Spleen (tissue), 11 donors: Measurements from ENCODE around the gene APRT. TPM values are rescaled to one million over a fixed set of nuclear protein-coding genes. Genes with fewer than 3 reads are reported as not detected.

Source experiments
- DNase-seq: peaks from one replicate; pipeline ENCODE4 v3.0.0-alpha.2; 2020
- H3K27ac ChIP-seq, 8 donors: fragments of 200-600 bp; sonication (generic) in 7 of 8; 1 replicate in 4 of 8; 2 replicates in 4 of 8; pipeline versions ENCODE4 v1.5.0 to v1.8.0; 2016 to 2021; ENCODE audit warnings: inconsistent platforms in 4 of 8, mild to moderate bottlenecking in 4 of 8, moderate library complexity in 1 of 8
- H3K27me3 ChIP-seq, 7 donors: fragments of 200-600 bp; sonication (generic) in 6 of 7; replicated peaks in 1 of 7; 1 replicate in 4 of 7; 2 replicates in 3 of 7; pipeline versions ENCODE4 v1.5.0 to v1.8.0; 2016 to 2021; ENCODE audit warnings: inconsistent platforms in 3 of 7, mild to moderate bottlenecking in 1 of 7
- H3K36me3 ChIP-seq, 6 donors: fragments of 200-600 bp; sonication (generic) in 5 of 6; 1 replicate in 4 of 6; 2 replicates in 2 of 6; pipeline versions ENCODE4 v1.5.0 to v1.8.0; 2016 to 2021; ENCODE audit warnings: inconsistent platforms in 2 of 6
- H3K4me1 ChIP-seq, 6 donors: fragments of 200-600 bp; sonication (generic) in 5 of 6; 1 replicate in 3 of 6; 2 replicates in 3 of 6; pipeline versions ENCODE4 v1.5.0 to v1.8.0; 2016 to 2021; ENCODE audit warnings: inconsistent platforms in 3 of 6
- H3K4me3 ChIP-seq, 8 donors: fragments of 200-600 bp; sonication (generic) in 7 of 8; 1 replicate in 4 of 8; 2 replicates in 4 of 8; pipeline versions ENCODE4 v1.5.0 to v1.8.0; 2016 to 2021; ENCODE audit warnings: inconsistent platforms in 4 of 8, mild to moderate bottlenecking in 4 of 8, moderate library complexity in 2 of 8
- H3K9me3 ChIP-seq, 8 donors: fragments of 200-600 bp; sonication (generic) in 7 of 8; 1 replicate in 4 of 8; 2 replicates in 4 of 8; pipeline versions ENCODE4 v1.5.0 to v1.8.0; 2016 to 2021; ENCODE audit warnings: inconsistent platforms in 4 of 8
- POLR2A ChIP-seq, 3 donors: fragments of 450-650 bp; IDR thresholded peaks; one replicate each; pipeline ENCODE4 v1.5.1; 2017; ENCODE audit warnings: antibody characterized with exemption in 3 of 3, mild to moderate bottlenecking in 1 of 3
- POLR2AphosphoS5 ChIP-seq, 3 donors: sonication (generic); formaldehyde crosslinking; IDR thresholded peaks; one replicate each; pipeline ENCODE4 v1.5.1; 2017; ENCODE audit warnings: antibody characterized with exemption in 3 of 3
- WGBS, 5 donors: extraction: QIAGEN DNeasy Blood & Tissue Kit in 3 of 5; methylation state at CpG; one replicate each; pipeline versions ENCODE4 v1.1.5 to v1.1.7; 2013 to 2018; 5-methylcytosine and 5-hydroxymethylcytosine counted together
- intact Hi-C: fragments of 100-400 bp; cut with DNase I; formaldehyde crosslinking; loops from one replicate; pipeline ENCODE4 v1.15.0; 2023; ENCODE audit warnings: low total_unique reads
- polyA plus RNA-seq, 3 donors: library from polyadenylated mRNA; stranded (reverse); fragments of 200-250 nt; gene quantifications; one replicate each; pipeline ENCODE4 v1.2.1, GENCODE V29; 2013
- total RNA-seq, 7 donors: library from RNA; depleted of rRNA in 3 of 7; stranded (reverse); fragments of >200 nt in 3 of 7; fragmentation: NEBNext Ultra II Directional in 4 of 7; extraction: Animal tissue kit (Norgen Biotek cat#: 25700) in 4 of 7; gene quantifications; one replicate each; pipeline versions ENCODE4 v1.1.0 to v1.2.1, GENCODE V29; 2016 to 2021
- TF ChIP-seq, protein P1 (sequence below), 11 experiments: fragments of 200-600 bp in 7 of 11; fragments of 450-650 bp in 4 of 11; sonication (generic) in 4 of 11; IDR thresholded peaks in 8 of 11; conservative IDR thresholded peaks in 3 of 11; 1 replicate in 7 of 11; 2 replicates in 4 of 11; pipeline versions ENCODE4 v1.4.0 to v1.8.0; 2016 to 2021; ENCODE audit warnings: antibody characterized with exemption in 11 of 11, inconsistent platforms in 4 of 11, mild to moderate bottlenecking in 1 of 11
- donor health status: healthy with polysubstance abuse.
- donor health status: DM: no; HTN: no; CAD: no; lungs with moderate emphysema.
- donor health status: DM: no; HTN: no; CAD: no.
- donor health status: Bipolar disorder and iron deficiency.
- donor health status: healthy.
- donor health status: DM: no; HTN: no; CAD: no.
- donor health status: DM: yes; HTN: yes; CAD: no.

The APRT gene
- total and polyA plus RNA-seq, 10 donors: 84.1 to 259 (median 102) TPM

DNA sequence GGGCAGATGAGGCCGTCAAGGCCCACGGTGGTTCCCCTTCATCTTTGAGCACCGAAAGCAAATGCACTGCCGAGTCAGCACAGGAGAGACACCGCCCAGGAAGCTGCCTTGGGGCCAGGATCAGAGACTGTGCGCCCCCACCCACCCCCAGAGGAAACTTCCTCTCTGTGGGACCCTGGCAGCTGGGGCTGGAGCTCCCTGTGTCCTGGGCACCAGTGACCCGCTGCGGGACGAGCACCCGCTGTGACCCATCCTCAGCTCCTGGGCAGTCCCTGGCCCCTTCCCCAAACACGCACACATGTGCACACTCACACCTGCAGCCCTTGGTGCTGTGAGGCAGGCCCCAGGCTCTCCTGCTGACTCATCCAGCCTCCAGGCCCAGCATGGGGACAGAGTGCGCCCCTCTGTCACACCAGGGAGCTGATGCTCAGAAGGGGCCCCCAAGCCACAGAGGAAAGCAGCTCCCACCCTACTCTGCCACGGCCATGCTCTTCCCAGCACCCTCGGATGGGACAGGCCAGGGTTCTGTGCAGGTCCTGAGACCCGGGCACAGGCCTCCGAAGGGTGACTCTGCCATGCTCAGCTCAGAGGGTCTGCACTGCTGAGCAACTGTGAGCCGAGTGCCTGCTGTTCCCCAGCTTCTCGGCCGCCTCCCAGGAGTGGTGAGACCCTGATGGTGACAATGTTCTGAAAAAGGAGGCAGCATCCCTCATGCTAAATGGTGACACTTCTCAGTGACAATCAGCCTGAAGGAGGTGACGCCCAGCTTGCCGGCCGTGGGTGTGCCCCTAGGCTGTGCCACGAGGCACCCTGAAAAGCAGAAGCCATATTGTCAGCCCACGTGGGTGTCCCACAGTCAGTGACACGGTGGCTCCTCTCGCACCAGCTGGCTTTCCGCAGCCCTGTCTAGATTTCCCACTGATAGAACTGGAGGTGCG is 30.3 kb downstream of the APRT start:
- H3K4me1 ChIP-seq: peaks cover 45 to 91% (median 75%) of the 10 kb centered on the region in 6 donors
- peak; percentile 92 for DNase-seq
- H3K9me3 ChIP-seq: no peaks in the 10 kb centered on the region
- H3K4me3 ChIP-seq: peak overlapping the region in 5 of 8 donors; percentile 5 to 82 (median 15)
- H3K27ac ChIP-seq: peak overlapping the region; percentile 74 to 97 (median 92)
- peaks cover 0 to 15% (median 0%) of the 10 kb centered on the region in 6 donors for H3K36me3 ChIP-seq
- H3K27me3 ChIP-seq: no peaks in the 10 kb centered on the region
- TF ChIP-seq POLR2AphosphoS5 (IDR thresholded peaks at IDR 0.05): peak; percentile 66 to 76 (median 71)
- TF ChIP-seq POLR2A (IDR thresholded peaks at IDR 0.05): no peak
- TF ChIP-seq, protein P1, sequence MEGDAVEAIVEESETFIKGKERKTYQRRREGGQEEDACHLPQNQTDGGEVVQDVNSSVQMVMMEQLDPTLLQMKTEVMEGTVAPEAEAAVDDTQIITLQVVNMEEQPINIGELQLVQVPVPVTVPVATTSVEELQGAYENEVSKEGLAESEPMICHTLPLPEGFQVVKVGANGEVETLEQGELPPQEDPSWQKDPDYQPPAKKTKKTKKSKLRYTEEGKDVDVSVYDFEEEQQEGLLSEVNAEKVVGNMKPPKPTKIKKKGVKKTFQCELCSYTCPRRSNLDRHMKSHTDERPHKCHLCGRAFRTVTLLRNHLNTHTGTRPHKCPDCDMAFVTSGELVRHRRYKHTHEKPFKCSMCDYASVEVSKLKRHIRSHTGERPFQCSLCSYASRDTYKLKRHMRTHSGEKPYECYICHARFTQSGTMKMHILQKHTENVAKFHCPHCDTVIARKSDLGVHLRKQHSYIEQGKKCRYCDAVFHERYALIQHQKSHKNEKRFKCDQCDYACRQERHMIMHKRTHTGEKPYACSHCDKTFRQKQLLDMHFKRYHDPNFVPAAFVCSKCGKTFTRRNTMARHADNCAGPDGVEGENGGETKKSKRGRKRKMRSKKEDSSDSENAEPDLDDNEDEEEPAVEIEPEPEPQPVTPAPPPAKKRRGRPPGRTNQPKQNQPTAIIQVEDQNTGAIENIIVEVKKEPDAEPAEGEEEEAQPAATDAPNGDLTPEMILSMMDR (IDR thresholded peaks at IDR 0.05 in 8 of 11, conservative IDR thresholded peaks at IDR 0.05 in 3 of 11): no peak
- WGBS, 5 donors: 17 to 30% (median 27%) methylated on average over 22 to 28 of the region's 28 CpGs
- intact Hi-C loops: no loop called here

GRCh38 chr16:88780142-88781062 is 31.3 kb downstream of the APRT start:
- WGBS, 5 donors: 53 to 68% (median 61%) methylated on average over 10 to 13 of the region's 13 CpGs
- Histone ChIP-seq H3K9me3 (no peaks in the 10 kb centered on the region), H3K27ac (peak overlapping the region; percentile 74 to 97 (median 92)), H3K36me3 (peaks cover 0 to 23% (median 0%) of the 10 kb centered on the region in 6 donors), H3K27me3 (no peaks in the 10 kb centered on the region), H3K4me3 (peak overlapping the region in 4 of 8 donors; percentile 5 to 82 (median 16)), H3K4me1 (peaks cover 45 to 91% (median 73%) of the 10 kb centered on the region in 6 donors)
- no peak for TF ChIP-seq POLR2A (IDR thresholded peaks at IDR 0.05)
- TF ChIP-seq POLR2AphosphoS5 (IDR thresholded peaks at IDR 0.05): no peak
- TF ChIP-seq, protein P1 (IDR thresholded peaks at IDR 0.05 in 8 of 11, conservative IDR thresholded peaks at IDR 0.05 in 3 of 11): no peak
- intact Hi-C loops: no loop called here
- DNase-seq: peak; percentile 73

DNA sequence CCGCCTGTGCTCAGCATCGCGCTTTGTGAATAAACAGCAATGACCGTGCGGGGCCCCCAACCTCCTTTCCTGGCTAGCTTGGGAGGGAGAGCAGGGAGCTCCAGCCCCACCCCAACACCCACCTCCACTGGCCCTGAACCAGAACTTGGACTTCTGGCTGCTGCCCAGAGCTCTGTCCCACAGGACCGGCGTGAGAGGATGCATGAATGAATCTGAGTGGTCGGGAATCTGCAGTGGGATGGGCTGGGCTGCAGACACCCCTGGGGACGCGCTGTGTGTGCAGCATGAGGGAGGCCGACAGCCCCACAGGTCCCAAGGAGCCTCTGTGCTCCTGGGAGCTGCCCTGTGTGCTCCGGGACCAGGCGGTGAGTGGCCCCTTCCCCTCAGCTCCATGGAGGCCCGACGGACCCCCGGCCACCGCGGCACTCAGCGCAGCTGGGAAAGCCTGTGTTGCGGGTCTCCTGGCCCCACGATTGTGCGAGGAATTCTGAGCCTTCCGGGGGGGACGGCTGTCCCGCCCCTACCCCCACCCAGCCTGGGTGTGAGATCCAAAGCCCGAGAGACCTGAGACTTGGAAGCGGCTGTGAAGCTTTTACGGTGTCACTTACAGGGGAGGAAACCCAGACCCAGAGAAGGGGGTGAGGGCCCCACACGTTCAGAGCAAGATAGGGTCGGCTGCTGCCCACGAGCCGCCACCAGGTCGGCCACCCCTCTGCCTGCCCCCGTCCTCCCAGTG is 32.2 kb downstream of the APRT start:
- Histone ChIP-seq H3K4me1 (peaks cover 49 to 97% (median 76%) of the 10 kb centered on the region in 6 donors), H3K27ac (peak overlapping the region in 7 of 8 donors; percentile 74 to 97 (median 95))
- intact Hi-C loops: no loop called here

More for the DNA sequence above, 32.2 kb downstream of the APRT start:
- no peak for TF ChIP-seq POLR2A (IDR thresholded peaks at IDR 0.05)
- TF ChIP-seq POLR2AphosphoS5 (IDR thresholded peaks at IDR 0.05): no peak
- WGBS, 5 donors: 67 to 72% (median 70%) methylated on average over 22 to 34 of the region's 34 CpGs
- H3K36me3 ChIP-seq: peaks cover 0 to 30% (median 0%) of the 10 kb centered on the region in 6 donors
- DNase-seq: no peak
- peak overlapping the region in 1 of 8 donors; percentile 82 for H3K4me3 ChIP-seq
- no peaks in the 10 kb centered on the region for H3K27me3 ChIP-seq
- no peaks in the 10 kb centered on the region for H3K9me3 ChIP-seq
